Gastroesophageal sphincter (tissue), 4 donors: Measurements from ENCODE around the gene FAAP100. TPM values are rescaled to one million over a fixed set of nuclear protein-coding genes. Genes with fewer than 3 reads are reported as not detected.

ENCODE experiments used
- ATAC-seq: fragments of 150-250 bp; one replicate; pipeline ENCODE4 v1.9.1; 2016; ENCODE audit warnings: mild to moderate bottlenecking, moderate library complexity
- H3K27ac ChIP-seq, 4 donors: fragments of 200-600 bp; sonication (generic) in 3 of 4; 1 replicate in 3 of 4; 2 replicates in 1 of 4; pipeline ENCODE4 v1.5.1; 2016 to 2019
- H3K27me3 ChIP-seq: fragments of 200-600 bp; sonication (generic); one replicate; pipeline ENCODE4 v1.5.1; 2019
- H3K36me3 ChIP-seq, 2 donors: fragments of 200-600 bp; sonication (generic); one replicate each; pipeline ENCODE4 v1.5.1; 2019; ENCODE audit warnings: control low read depth in 1 of 2
- H3K4me1 ChIP-seq, 3 donors: fragments of 200-600 bp; sonication (generic); 1 replicate in 2 of 3; 2 replicates in 1 of 3; pipeline ENCODE4 v1.5.1; 2016 to 2019; ENCODE audit warnings: control low read depth in 2 of 3
- H3K4me3 ChIP-seq, 2 donors: fragments of 200-600 bp; sonication (generic); one replicate each; pipeline ENCODE4 v1.5.1; 2019; ENCODE audit warnings: mild to moderate bottlenecking in 1 of 2, moderate library complexity in 1 of 2
- H3K9me3 ChIP-seq, 3 donors: fragments of 200-600 bp; sonication (generic); one replicate each; pipeline ENCODE4 v1.5.1; 2017 to 2019; ENCODE audit warnings: control low read depth in 2 of 3
- CTCF ChIP-seq, 4 experiments: fragments of 200-600 bp in 2 of 4; fragments of 450-650 bp in 2 of 4; sonication (generic) in 1 of 4; IDR thresholded peaks; one replicate each; pipeline ENCODE4 v1.5.1; 2017 to 2019; ENCODE audit warnings: antibody characterized with exemption in 4 of 4, mild to moderate bottlenecking in 2 of 4, moderate library complexity in 2 of 4
- EP300 ChIP-seq: sonication (generic); formaldehyde crosslinking; IDR thresholded peaks from one replicate; pipeline ENCODE4 v1.6.1; 2017; ENCODE audit warnings: antibody characterized with exemption, mild to moderate bottlenecking
- POLR2A ChIP-seq, 2 donors: fragments of 450-650 bp; IDR thresholded peaks; one replicate each; pipeline ENCODE4 v1.6.1; 2017; ENCODE audit warnings: antibody characterized with exemption in 2 of 2, mild to moderate bottlenecking in 2 of 2, moderate library complexity in 1 of 2
- POLR2AphosphoS5 ChIP-seq: sonication (generic); formaldehyde crosslinking; IDR thresholded peaks from one replicate; pipeline ENCODE4 v1.6.1; 2017; ENCODE audit warnings: antibody characterized with exemption
- WGBS, 2 donors: methylation state at CpG; one replicate each; pipeline ENCODE4 v1.1.5; 2018; ENCODE audit warnings: low coverage in 1 of 2; 5-methylcytosine and 5-hydroxymethylcytosine counted together
- total RNA-seq, 4 donors: library from RNA; depleted of rRNA; stranded (reverse); fragments of >200 nt; gene quantifications; one replicate each; pipeline ENCODE4 v1.1.0, GENCODE V29; 2016

FAAP100 gene
- total RNA-seq, 4 donors from 2014 or later, result 14.6 to 32.1 (median 20.7) TPM

DNA sequence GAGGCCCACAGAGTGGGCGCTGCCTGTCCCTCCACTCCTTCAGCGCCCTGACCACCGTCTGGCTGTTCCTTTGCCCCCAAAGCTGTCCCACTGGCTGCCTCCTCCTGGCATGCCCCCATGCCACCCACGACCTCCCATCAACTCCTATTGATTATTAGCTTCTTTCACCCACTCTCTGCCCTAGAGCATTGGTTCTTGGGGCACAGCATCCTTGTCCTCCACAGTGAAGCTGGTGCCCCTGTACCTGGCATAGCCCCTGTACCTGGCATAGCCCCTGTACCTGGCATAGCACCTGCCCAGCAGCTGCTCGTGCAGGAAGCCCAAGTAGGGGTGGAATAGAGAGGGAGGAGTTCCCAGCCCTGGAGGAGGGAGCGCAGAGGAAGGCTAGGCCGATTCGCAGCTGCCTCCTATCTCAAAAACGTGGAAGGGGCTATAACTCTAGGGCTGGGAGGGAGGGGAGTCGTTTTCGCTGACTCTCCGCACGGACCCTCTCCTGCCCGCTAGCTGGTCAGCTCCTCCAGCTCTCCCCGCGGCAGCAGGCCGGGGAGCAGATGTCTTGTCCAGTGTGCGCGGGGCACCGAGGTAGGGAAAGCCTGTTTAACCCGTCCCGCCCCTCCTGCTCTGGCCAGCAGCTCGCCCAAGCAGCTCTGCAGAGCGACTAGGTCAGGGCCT is 33.9 kb downstream of the FAAP100 start:
- Histone ChIP-seq H3K4me3 (peak overlapping the region; percentile 19 to 83), H3K36me3 (no peaks in the 10 kb centered on the region), H3K4me1 (peaks cover 0 to 70% (median 45%) of the 10 kb centered on the region in 3 donors), H3K9me3 (no peaks in the 10 kb centered on the region), H3K27me3 (peaks cover 6% of the 10 kb centered on the region), H3K27ac (peak overlapping the region; percentile 16 to 100 (median 98))
- 20 to 38% methylated on average over 5 to 7 of the region's 24 CpGs for WGBS, 2 donors
- TF ChIP-seq EP300, result no peak
- no peak for TF ChIP-seq POLR2A (IDR thresholded peaks at IDR 0.05)
- TF ChIP-seq CTCF (IDR thresholded peaks at IDR 0.05), result no peak
- ATAC-seq, result no peak

GRCh38 chr17:81517339-81518112 is 34.6 kb downstream of the FAAP100 start:
- WGBS, 2 donors, result 23% methylated on average over 11 of the region's 24 CpGs; no CpG with 5 or more reads in 1 of the 2 donors
- Histone ChIP-seq H3K9me3 (no peaks in the 10 kb centered on the region), H3K4me3 (peak overlapping the region; percentile 2 to 83), H3K27ac (peak overlapping the region; percentile 40 to 100 (median 98)), H3K36me3 (no peaks in the 10 kb centered on the region), H3K4me1 (peaks cover 0 to 65% (median 45%) of the 10 kb centered on the region in 3 donors), H3K27me3 (no peaks in the 10 kb centered on the region)
- no peak for ATAC-seq
- TF ChIP-seq POLR2AphosphoS5 (no peak), CTCF (IDR thresholded peaks at IDR 0.05) (no peak), EP300 (no peak), POLR2A (IDR thresholded peaks at IDR 0.05) (no peak)

- H3K4me1 ChIP-seq, result peaks cover 0 to 65% (median 45%) of the 10 kb centered on the region in 3 donors
- TF ChIP-seq POLR2A (IDR thresholded peaks at IDR 0.05), result no peak
- no peak for TF ChIP-seq EP300
- no peak for TF ChIP-seq POLR2AphosphoS5
- no peak for TF ChIP-seq CTCF (IDR thresholded peaks at IDR 0.05)
- H3K4me3 ChIP-seq, result peak overlapping the region; percentile 2 to 83
- 23% methylated on average over 2 of the region's 9 CpGs; no CpG with 5 or more reads in 1 of the 2 donors for WGBS, 2 donors
- H3K9me3 ChIP-seq, result no peaks in the 10 kb centered on the region
- H3K27me3 ChIP-seq, result no peaks in the 10 kb centered on the region
- H3K36me3 ChIP-seq, result peaks cover 0 to 2% of the 10 kb centered on the region in 2 donors
- peak overlapping the region; percentile 40 to 100 (median 98) for H3K27ac ChIP-seq
- no peak for ATAC-seq
These were observed 35.2 kb downstream of the FAAP100 start for GRCh38 chr17:81517009-81517338.

DNA sequence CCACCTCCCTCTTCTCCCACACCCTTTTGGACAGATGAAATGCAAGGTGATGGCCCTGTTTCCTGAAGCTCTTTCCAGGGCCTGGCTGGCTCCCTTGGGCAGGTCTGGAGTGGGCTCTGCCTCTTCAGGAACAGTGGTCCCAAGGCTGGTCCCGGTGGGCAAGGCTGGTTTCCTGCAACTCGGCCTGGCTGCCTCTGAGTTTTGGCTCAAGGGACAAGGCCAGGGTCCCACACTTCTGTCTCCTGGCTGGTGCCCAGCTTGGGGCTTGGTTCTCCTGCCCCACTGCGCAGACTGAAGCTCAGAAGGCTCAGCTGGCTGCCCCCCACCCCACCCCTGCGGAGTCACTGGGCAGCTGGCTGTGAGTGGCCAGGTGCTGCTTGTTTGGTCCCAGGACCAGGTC is 35.7 kb downstream of the FAAP100 start:
- Histone ChIP-seq H3K36me3 (peaks cover 0 to 7% of the 10 kb centered on the region in 2 donors), H3K9me3 (no peaks in the 10 kb centered on the region), H3K4me3 (peak overlapping the region; percentile 54 to 83), H3K4me1 (peaks cover 0 to 65% (median 45%) of the 10 kb centered on the region in 3 donors), H3K27me3 (no peaks in the 10 kb centered on the region), H3K27ac (peak overlapping the region in 3 of 4 donors; percentile 96 to 100 (median 99))
- no CpG with 5 or more reads among the region's 4 CpGs for WGBS, 2 donors
- no peak for ATAC-seq
- TF ChIP-seq EP300 (no peak), CTCF (IDR thresholded peaks at IDR 0.05) (no peak), POLR2A (IDR thresholded peaks at IDR 0.05) (no peak), POLR2AphosphoS5 (no peak)
